Measurements from ENCODE around the gene DNASE1L1. TPM values are rescaled to one million over a fixed set of nuclear protein-coding genes. Genes with fewer than 3 reads are reported as not detected.

The DNASE1L1 gene
- total RNA-seq, 1 experiment from 2014 or later = 8.3 TPM

DNA sequence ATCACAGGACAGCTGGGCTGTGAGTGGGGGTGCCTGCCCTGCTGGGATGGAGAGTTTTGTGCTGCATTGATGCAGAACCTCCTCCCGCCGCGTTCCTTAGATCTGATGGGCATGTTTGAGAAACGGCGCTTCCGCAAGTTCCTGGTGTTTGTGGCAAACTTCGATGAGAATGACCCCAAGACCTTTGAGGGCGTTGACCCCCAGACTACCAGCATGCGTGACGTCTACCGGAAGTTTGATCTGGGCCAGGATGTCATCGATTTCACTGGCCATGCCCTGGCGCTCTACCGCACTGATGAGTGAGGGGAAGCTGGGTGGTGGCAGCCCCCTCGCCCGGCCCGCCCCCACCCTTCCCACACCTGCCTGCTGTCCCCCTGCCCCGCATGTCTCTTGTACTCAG, 30.8 kb upstream of the DNASE1L1 start:
- POLR2A ChIA-PET (ENCODE audit: low non-redundant PET) = no interaction called here
- H3K36me3 ChIP-seq (ENCODE audit: insufficient read depth, low read length, poor library complexity, severe bottlenecking) = peaks cover 13% of the 10 kb centered on the region

DNA sequence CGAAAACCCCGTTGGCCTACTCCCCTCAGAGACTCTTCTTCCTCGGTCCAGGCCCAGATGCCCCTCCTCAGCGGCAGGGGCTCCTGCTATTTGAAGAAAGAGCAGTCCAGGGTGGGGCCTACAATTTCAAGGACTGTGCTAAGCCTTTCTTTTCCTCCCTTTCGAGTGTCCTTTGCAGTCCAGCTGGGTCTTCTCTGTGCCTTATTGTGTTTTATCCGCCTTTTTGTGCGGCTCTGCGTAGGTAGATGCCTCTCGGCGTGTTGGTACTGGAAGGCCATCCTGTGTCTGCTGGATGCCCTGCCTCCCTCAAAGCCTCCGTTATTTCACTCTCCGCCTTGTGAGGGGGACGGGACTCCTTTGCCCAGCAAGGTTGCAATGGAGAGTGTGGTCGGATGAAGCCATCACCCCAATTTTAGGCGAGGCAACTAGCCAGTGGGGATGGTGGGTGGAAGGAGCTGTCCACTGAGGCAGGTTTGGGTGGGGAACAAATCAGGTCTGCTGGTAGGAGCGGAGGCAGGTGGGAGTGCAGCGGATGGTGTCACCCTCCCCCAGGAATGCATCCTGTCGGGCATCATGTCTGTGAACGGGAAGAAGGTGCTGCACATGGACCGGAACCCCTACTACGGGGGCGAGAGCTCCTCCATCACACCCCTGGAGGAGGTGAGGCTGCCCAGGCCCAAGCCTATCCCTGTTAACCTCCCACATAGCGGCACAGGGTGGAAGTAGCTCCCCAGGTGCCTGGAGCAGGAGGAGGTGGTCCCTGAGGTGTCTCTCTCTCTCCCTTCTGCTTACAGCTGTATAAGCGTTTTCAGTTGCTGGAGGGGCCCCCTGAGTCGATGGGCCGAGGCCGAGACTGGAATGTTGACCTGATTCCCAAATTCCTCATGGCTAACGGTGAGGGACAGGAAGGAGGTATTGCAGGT, 29.2 kb upstream of the DNASE1L1 start:
- DNase-seq (ENCODE audit: low spot score) = no peak
- Histone ChIP-seq H3K27ac (ENCODE audit: low read depth, low read length, poor library complexity, severe bottlenecking) (no peak overlapping the region), H3K27me3 (replicated peaks; ENCODE audit: insufficient read depth, low read depth, low read length, poor library complexity) (no peaks in the 10 kb centered on the region), H3K4me3 (ENCODE audit: low read depth, low read length, poor library complexity, severe bottlenecking) (peak overlapping the region; percentile 57), H3K9me3 (ENCODE audit: low read depth, low read length, poor library complexity, severe bottlenecking) (no peaks in the 10 kb centered on the region), H3K36me3 (ENCODE audit: insufficient read depth, low read length, poor library complexity, severe bottlenecking) (peaks cover 17% of the 10 kb centered on the region), H3K4me1 (ENCODE audit: insufficient read depth, low read length, poor library complexity, severe bottlenecking) (peaks cover 11% of the 10 kb centered on the region)
- ChIA-PET POLR2A (ENCODE audit: low non-redundant PET) (no interaction called here), CTCF (no interaction called here)
- no TSS peak for BruUV-seq (replicated peaks)
- intact Hi-C loops (cut with micrococcal nuclease; ENCODE audit: unreplicated experiment) = no loop called here
- TF ChIP-seq EZH2 (IDR thresholded peaks at IDR 0.05; ENCODE audit: borderline replicate concordance, low read depth, low read length, poor library complexity, severe bottlenecking) = no peak
- TF ChIP-seq, protein P1, sequence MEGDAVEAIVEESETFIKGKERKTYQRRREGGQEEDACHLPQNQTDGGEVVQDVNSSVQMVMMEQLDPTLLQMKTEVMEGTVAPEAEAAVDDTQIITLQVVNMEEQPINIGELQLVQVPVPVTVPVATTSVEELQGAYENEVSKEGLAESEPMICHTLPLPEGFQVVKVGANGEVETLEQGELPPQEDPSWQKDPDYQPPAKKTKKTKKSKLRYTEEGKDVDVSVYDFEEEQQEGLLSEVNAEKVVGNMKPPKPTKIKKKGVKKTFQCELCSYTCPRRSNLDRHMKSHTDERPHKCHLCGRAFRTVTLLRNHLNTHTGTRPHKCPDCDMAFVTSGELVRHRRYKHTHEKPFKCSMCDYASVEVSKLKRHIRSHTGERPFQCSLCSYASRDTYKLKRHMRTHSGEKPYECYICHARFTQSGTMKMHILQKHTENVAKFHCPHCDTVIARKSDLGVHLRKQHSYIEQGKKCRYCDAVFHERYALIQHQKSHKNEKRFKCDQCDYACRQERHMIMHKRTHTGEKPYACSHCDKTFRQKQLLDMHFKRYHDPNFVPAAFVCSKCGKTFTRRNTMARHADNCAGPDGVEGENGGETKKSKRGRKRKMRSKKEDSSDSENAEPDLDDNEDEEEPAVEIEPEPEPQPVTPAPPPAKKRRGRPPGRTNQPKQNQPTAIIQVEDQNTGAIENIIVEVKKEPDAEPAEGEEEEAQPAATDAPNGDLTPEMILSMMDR (conservative IDR thresholded peaks at IDR 0.05; ENCODE audit: low read depth, low read length) = no peak

More for the DNA sequence above, 30.8 kb upstream of the DNASE1L1 start:
- no peak for DNase-seq (ENCODE audit: low spot score)
- no peaks in the 10 kb centered on the region for H3K9me3 ChIP-seq (ENCODE audit: low read depth, low read length, poor library complexity, severe bottlenecking)
- peaks cover 14% of the 10 kb centered on the region for H3K4me1 ChIP-seq (ENCODE audit: insufficient read depth, low read length, poor library complexity, severe bottlenecking)
- no peak overlapping the region for H3K27ac ChIP-seq (ENCODE audit: low read depth, low read length, poor library complexity, severe bottlenecking)
- BruUV-seq (replicated peaks) = no TSS peak
- CTCF ChIA-PET = no interaction called here
- intact Hi-C loops (cut with micrococcal nuclease; ENCODE audit: unreplicated experiment) = no loop called here
- H3K4me3 ChIP-seq (ENCODE audit: low read depth, low read length, poor library complexity, severe bottlenecking) = no peak overlapping the region
- TF ChIP-seq, protein P1 (conservative IDR thresholded peaks at IDR 0.05; ENCODE audit: low read depth, low read length) = no peak
- TF ChIP-seq EZH2 (IDR thresholded peaks at IDR 0.05; ENCODE audit: borderline replicate concordance, low read depth, low read length, poor library complexity, severe bottlenecking) = no peak
- no peaks in the 10 kb centered on the region for H3K27me3 ChIP-seq (replicated peaks; ENCODE audit: insufficient read depth, low read depth, low read length, poor library complexity)

DNA sequence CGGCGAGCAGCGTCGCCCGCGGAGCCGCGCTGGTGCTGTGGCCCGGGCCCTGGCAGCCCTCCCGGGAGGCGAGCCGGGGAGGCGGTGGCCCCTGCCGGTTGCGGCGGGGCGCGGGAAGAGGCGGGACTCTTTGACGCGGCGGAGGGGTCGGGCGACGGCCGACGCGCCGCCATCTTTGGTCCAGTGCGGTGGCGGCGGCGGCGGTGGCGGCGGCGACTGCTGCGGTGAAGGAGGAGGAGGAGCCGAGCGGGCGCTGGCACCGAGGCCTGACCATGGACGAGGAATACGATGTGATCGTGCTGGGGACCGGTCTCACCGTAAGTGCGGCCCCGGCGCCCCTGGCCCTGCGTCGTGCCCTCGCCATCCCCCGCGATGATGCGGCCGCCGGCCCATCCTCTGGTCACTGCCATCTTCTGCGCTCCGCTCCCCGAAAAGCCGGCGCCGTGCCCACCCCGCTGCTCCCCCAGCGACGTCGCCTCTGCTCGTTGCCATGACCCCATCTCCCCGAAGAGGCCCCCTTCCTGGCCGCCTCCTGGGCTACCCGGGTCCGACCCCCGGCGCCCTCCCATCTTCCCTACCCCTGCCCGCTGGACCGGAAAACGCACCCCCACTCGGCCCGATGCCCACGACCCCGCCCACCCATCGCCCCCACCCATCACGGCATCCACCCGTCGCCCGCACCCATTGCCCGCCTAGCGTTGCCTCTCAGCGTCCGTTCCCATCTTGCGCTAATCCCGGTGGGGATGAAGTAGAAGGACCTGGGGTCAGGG, 28.1 kb upstream of the DNASE1L1 start, which contains the start of gene GDI1:
Gene GDI1 (plus strand): TSS at position 172 of the 770 bp plus-strand sequence. CDS start 101 bp downstream, at position 273.
- H3K36me3 ChIP-seq (ENCODE audit: insufficient read depth, low read length, poor library complexity, severe bottlenecking) = peaks cover 17% of the 10 kb centered on the region
- BruUV-seq (replicated peaks) = no TSS peak
- CTCF ChIA-PET = no interaction called here
- peak within 1 kb of the TSS; percentile 90 for H3K27ac ChIP-seq (ENCODE audit: low read depth, low read length, poor library complexity, severe bottlenecking)
- intact Hi-C loops (cut with micrococcal nuclease; ENCODE audit: unreplicated experiment) = no loop called here
- H3K27me3 ChIP-seq (replicated peaks; ENCODE audit: insufficient read depth, low read depth, low read length, poor library complexity) = no peaks in the 10 kb centered on the region
- H3K9me3 ChIP-seq (ENCODE audit: low read depth, low read length, poor library complexity, severe bottlenecking) = no peaks in the 10 kb centered on the region
- peak; percentile 69 for DNase-seq (ENCODE audit: low spot score)
- H3K4me3 ChIP-seq (ENCODE audit: low read depth, low read length, poor library complexity, severe bottlenecking) = peak within 1 kb of the TSS; percentile 57
- peaks cover 11% of the 10 kb centered on the region for H3K4me1 ChIP-seq (ENCODE audit: insufficient read depth, low read length, poor library complexity, severe bottlenecking)
- POLR2A ChIA-PET (ENCODE audit: low non-redundant PET) = no interaction called here
- TF ChIP-seq, protein P1 (conservative IDR thresholded peaks at IDR 0.05; ENCODE audit: low read depth, low read length) = no peak
- no peak for TF ChIP-seq EZH2 (IDR thresholded peaks at IDR 0.05; ENCODE audit: borderline replicate concordance, low read depth, low read length, poor library complexity, severe bottlenecking)

All from A673 (cell line).